Stimulated activated effector memory CD8-positive, alpha-beta T cell treated with anti-CD3 and anti-CD28 coated beads, Interleukin-12 subunit alpha, Interleukin-12 subunit beta, amount 100 ng/mL, for 72 hours (primary cell): ENCODE measurements around the gene ZC3H7A.

Experiments used
- ATAC-seq: fragments of 150-1000 bp; cut with Tn5 transposase; 2 replicates; pipeline ENCODE4 v1.10.0; 2021
- DNase-seq, 2 donors: peaks; one replicate each; pipeline ENCODE4 v3.0.0; 2021 to 2022; ENCODE audit warnings: low spot score in 2 of 2
- H3K27ac Mint-ChIP-seq: one replicate; pipeline ENCODE4 v1.8.0; 2022; ENCODE audit warnings: mild to moderate bottlenecking, mixed read lengths
- H3K36me3 Mint-ChIP-seq: one replicate; pipeline ENCODE4 v1.8.0; 2022; ENCODE audit warnings: mild to moderate bottlenecking, mixed read lengths
- H3K4me1 Mint-ChIP-seq: one replicate; pipeline ENCODE4 v1.8.0; 2022; ENCODE audit warnings: mixed read lengths
- H3K4me3 Mint-ChIP-seq: one replicate; pipeline ENCODE4 v1.8.0; 2022; ENCODE audit warnings: mild to moderate bottlenecking, mixed read lengths
- H3K9me3 Mint-ChIP-seq: one replicate; pipeline ENCODE4 v1.8.0; 2022; ENCODE audit warnings: mixed read lengths

Gene ZC3H7A

GRCh38 chr16:11740567-11740966, 56.5 kb downstream of the ZC3H7A start:
- Mint-ChIP-seq H3K4me1 (peaks cover 65% of the 10 kb centered on the region), H3K36me3 (peaks cover 68% of the 10 kb centered on the region), H3K4me3 (peak overlapping the region; percentile 95), H3K9me3 (no peaks in the 10 kb centered on the region), H3K27ac (peak overlapping the region; percentile 95)
- ATAC-seq (no peak), DNase-seq (no peak)

GRCh38 chr16:11738742-11739544, 58.1 kb downstream of the ZC3H7A start:
- H3K36me3 Mint-ChIP-seq, result peaks cover 78% of the 10 kb centered on the region
- peaks cover 70% of the 10 kb centered on the region for H3K4me1 Mint-ChIP-seq
- ATAC-seq (no peak), DNase-seq (no peak)
- H3K4me3 Mint-ChIP-seq, result peak overlapping the region; percentile 95
- peak overlapping the region; percentile 7 for H3K27ac Mint-ChIP-seq
- no peaks in the 10 kb centered on the region for H3K9me3 Mint-ChIP-seq

DNA sequence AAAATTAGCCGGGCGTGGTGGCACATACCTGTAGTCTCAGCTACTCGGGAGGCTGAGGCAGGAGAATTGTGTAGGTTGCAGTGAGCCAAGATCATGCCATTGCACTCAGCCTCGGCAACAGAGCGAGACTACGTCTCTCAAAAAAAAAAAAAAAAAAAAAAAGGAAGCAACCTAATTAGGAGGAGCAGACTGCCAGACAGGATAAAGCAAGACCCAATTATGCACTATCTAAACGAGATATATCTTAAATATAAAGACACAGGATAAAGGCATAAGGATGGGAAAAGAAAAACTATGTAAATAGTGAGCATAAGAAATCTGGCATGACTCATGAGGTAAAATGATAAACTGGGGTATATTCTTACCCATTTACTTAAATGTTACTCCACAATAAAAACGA, 59.3 kb downstream of the ZC3H7A start:
- peaks cover 81% of the 10 kb centered on the region for H3K36me3 Mint-ChIP-seq
- H3K9me3 Mint-ChIP-seq, result no peaks in the 10 kb centered on the region
- peak overlapping the region; percentile 95 for H3K4me3 Mint-ChIP-seq
- peaks cover 66% of the 10 kb centered on the region for H3K4me1 Mint-ChIP-seq
- DNase-seq, result no peak
- H3K27ac Mint-ChIP-seq, result peak overlapping the region; percentile 48
- no peak for ATAC-seq

DNA sequence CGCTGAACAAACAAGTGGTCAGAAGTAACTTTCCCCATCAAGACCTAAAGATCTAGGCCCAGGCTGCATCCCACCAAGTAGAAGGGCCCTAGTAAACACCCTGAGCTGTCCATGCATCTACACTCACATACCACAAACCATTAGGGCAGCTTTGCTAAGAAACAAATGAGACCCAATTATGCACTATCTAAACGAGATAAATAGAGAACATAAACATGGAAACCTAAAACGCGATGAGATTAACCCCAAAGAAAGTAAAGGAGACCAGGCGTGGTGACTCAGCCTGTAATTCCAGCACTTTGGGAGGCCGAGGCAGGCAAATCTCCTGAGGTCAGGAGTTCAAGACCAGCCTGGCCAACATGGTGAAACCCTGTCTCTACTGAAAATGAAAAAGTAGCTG, 60.2 kb downstream of the ZC3H7A start:
- H3K4me3 Mint-ChIP-seq, result no peak overlapping the region
- ATAC-seq, result no peak
- peaks cover 85% of the 10 kb centered on the region for H3K36me3 Mint-ChIP-seq
- DNase-seq, result no peak
- peaks cover 65% of the 10 kb centered on the region for H3K4me1 Mint-ChIP-seq
- peak overlapping the region; percentile 48 for H3K27ac Mint-ChIP-seq
- H3K9me3 Mint-ChIP-seq, result no peaks in the 10 kb centered on the region

DNA sequence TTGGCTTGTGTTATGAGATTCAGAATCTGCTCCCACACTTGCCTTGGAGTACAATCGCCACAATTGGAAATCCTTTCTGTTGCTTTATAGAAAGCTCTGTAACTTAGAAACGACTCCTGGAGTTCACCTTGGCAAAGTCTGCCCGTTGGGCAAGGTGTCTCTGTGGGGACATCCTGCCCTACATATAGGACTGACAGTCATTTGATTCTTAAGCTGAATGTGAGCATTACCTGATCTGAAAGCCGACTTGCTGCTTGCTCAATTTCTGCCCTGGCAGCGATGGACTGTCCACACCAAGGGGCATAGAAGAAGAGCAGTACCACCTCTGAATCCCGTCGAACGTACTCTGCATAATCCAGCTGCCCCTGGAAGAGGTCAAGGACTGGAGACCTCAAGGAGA, 61.3 kb downstream of the ZC3H7A start:
- ATAC-seq, result no peak
- no peak for DNase-seq
- peaks cover 62% of the 10 kb centered on the region for H3K4me1 Mint-ChIP-seq
- no peaks in the 10 kb centered on the region for H3K9me3 Mint-ChIP-seq
- no peak overlapping the region for H3K4me3 Mint-ChIP-seq
- peaks cover 91% of the 10 kb centered on the region for H3K36me3 Mint-ChIP-seq
- no peak overlapping the region for H3K27ac Mint-ChIP-seq

DNA sequence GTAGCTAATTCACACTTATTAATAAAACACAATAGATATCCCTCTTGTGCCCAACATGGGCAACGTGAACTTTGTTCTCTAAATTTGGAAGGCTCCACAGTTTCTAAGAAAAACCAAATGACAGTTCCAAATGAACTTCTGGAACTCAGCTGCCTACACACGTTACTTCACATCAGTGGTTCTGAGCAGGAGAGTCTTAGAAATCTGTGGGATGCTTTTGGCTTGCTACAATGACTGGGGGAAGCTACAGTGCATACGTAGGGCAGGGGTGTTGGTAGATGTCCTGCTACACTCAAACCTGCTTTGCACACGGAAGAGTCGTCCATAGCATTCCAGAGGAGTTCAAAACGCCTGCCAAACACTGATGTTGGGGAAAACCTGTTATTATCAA, 62.4 kb downstream of the ZC3H7A start:
- Mint-ChIP-seq H3K4me1 (peaks cover 53% of the 10 kb centered on the region), H3K4me3 (no peak overlapping the region), H3K27ac (no peak overlapping the region), H3K9me3 (no peaks in the 10 kb centered on the region), H3K36me3 (peaks cover 100% of the 10 kb centered on the region)
- ATAC-seq (no peak), DNase-seq (no peak)

GRCh38 chr16:11734025-11734652, 62.9 kb downstream of the ZC3H7A start:
- ATAC-seq (no peak), DNase-seq (no peak)
- peaks cover 53% of the 10 kb centered on the region for H3K4me1 Mint-ChIP-seq
- H3K9me3 Mint-ChIP-seq, result no peaks in the 10 kb centered on the region
- peaks cover 100% of the 10 kb centered on the region for H3K36me3 Mint-ChIP-seq
- no peak overlapping the region for H3K4me3 Mint-ChIP-seq
- no peak overlapping the region for H3K27ac Mint-ChIP-seq

DNA sequence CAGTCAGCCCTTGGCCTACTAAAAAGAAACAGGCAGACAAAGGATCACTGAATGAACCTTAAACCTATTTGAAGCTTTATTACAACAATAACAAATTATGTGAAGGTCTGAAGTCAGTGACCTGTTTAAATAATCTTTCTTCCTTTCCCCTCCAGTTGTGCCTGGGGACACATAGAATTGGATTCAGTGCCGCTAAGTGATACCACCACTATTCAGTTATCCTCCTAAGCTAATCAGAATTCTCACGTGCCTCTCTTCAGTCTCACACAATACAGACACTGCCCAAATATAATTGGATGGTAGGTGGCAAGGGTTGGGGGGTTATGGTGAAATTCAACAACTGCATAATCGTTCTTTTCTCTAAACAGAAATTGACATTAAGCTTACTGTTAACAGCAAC, 65.8 kb downstream of the ZC3H7A start:
- H3K4me1 Mint-ChIP-seq, result peaks cover 50% of the 10 kb centered on the region
- peaks cover 100% of the 10 kb centered on the region for H3K36me3 Mint-ChIP-seq
- no peaks in the 10 kb centered on the region for H3K9me3 Mint-ChIP-seq
- peak overlapping the region; percentile 20 for H3K27ac Mint-ChIP-seq
- no peak overlapping the region for H3K4me3 Mint-ChIP-seq
- no peak for ATAC-seq
- DNase-seq, result no peak

DNA sequence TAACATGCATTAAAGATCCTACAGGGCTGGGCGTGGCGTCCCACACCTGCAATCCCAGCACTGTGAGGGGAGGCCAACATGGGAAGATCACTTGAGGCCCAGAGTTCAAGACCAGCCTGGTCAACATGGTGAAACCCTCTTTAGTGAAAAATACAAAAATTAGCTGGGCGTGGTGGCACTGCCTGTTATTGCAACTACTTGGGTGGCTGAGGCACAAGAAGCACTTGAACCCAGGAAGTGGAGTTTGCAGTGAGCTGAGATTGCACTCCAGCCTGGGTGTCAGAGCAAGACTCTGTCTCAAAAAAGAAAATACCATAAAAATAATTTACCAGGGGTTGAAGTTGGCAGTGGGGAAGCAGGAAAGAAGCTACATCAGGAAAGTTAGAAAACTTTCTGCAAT, 67.3 kb downstream of the ZC3H7A start:
- Mint-ChIP-seq H3K4me1 (peaks cover 41% of the 10 kb centered on the region), H3K36me3 (peaks cover 100% of the 10 kb centered on the region), H3K4me3 (no peak overlapping the region), H3K27ac (peak overlapping the region; percentile 80), H3K9me3 (no peaks in the 10 kb centered on the region)
- ATAC-seq, result no peak
- no peak for DNase-seq

DNA sequence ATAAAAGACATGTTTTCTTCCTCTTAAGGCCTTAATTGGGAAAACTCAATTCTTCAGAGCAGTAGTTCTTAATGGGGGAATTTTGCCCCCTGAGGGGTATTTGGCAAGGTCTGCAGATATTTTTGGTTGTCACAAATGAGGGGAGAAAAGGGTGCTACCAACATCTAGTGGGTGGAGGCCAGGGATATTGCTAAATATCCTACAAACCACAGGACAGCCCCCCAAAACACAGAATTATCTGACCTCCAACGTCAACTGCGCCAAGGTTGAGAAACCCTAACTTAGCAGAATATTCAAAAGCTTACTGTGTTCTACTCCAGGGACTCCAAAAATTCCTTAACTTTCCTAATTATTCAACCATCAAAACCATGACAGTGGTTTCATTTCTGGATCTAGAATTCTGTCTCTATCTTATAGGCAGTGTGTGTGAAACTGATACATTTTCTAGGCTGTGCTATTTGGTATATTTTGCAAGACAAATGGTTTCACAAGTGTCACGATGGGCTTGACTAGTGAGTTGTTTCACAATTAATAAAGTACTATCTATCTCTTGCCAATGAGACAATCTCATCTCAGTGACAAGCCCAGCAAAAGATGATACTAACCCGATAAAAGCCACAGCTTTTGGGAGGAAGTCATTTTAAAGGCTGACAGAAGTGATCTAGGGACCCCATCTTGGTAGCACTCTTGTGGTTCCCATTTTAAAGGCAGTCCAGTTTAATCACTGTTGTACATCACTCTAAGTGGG, 69.1 kb downstream of the ZC3H7A start:
- peaks cover 36% of the 10 kb centered on the region for H3K4me1 Mint-ChIP-seq
- peaks cover 100% of the 10 kb centered on the region for H3K36me3 Mint-ChIP-seq
- H3K4me3 Mint-ChIP-seq, result no peak overlapping the region
- ATAC-seq (peak; percentile 81), DNase-seq (no peak)
- peak overlapping the region; percentile 80 for H3K27ac Mint-ChIP-seq
- no peaks in the 10 kb centered on the region for H3K9me3 Mint-ChIP-seq

DNA sequence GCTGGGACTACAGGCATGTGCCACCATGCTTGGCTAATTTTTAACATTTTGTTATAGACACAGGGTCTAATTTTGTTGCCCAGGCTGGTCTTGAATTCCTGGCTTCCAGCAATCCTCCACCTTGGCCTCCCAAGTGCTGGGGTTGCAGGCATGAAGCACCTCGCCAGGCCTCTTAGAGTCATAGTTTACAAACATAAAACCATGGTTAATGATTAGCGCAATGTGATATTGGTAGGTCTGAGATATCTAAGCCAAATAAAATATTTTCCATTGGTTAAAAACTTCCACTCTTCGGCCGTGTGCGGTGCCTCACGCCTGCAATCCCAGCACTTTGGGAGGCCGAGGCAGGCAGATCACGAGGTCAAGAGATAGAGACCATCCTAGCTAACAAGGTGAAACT, 71.0 kb downstream of the ZC3H7A start:
- Mint-ChIP-seq H3K4me3 (no peak overlapping the region), H3K27ac (no peak overlapping the region), H3K4me1 (peaks cover 31% of the 10 kb centered on the region), H3K9me3 (no peaks in the 10 kb centered on the region), H3K36me3 (peaks cover 100% of the 10 kb centered on the region)
- ATAC-seq, result no peak
- no peak for DNase-seq

- H3K4me1 Mint-ChIP-seq, result peaks cover 29% of the 10 kb centered on the region
- DNase-seq (no peak), ATAC-seq (no peak)
- no peaks in the 10 kb centered on the region for H3K9me3 Mint-ChIP-seq
- H3K36me3 Mint-ChIP-seq, result peaks cover 100% of the 10 kb centered on the region
- no peak overlapping the region for H3K27ac Mint-ChIP-seq
- no peak overlapping the region for H3K4me3 Mint-ChIP-seq
These were observed 71.6 kb downstream of the ZC3H7A start for GRCh38 chr16:11725457-11725856.

- no peak for DNase-seq
- Mint-ChIP-seq H3K36me3 (peaks cover 99% of the 10 kb centered on the region), H3K27ac (peak overlapping the region; percentile 42), H3K4me1 (peaks cover 10% of the 10 kb centered on the region), H3K4me3 (no peak overlapping the region), H3K9me3 (no peaks in the 10 kb centered on the region)
- no peak for ATAC-seq
These were observed 74.6 kb downstream of the ZC3H7A start for GRCh38 chr16:11722468-11722808.

- no peak for DNase-seq
- Mint-ChIP-seq H3K36me3 (peaks cover 99% of the 10 kb centered on the region), H3K4me1 (peaks cover 6% of the 10 kb centered on the region), H3K4me3 (no peak overlapping the region), H3K27ac (peak overlapping the region; percentile 42), H3K9me3 (no peaks in the 10 kb centered on the region)
- ATAC-seq, result no peak
These were observed 75.1 kb downstream of the ZC3H7A start for GRCh38 chr16:11721781-11722467.

- no peak for ATAC-seq
- Mint-ChIP-seq H3K27ac (no peak overlapping the region), H3K9me3 (no peaks in the 10 kb centered on the region), H3K36me3 (peaks cover 99% of the 10 kb centered on the region), H3K4me3 (no peak overlapping the region), H3K4me1 (peaks cover 6% of the 10 kb centered on the region)
- DNase-seq, result no peak
These were observed 77.3 kb downstream of the ZC3H7A start for GRCh38 chr16:11719762-11720161.
